Neutrophil (primary cell): Measurements from ENCODE around the gene REXO1.

Experiments
- H3K27ac ChIP-seq: fragments of 200-600 bp; sonication (generic); 2 replicates; pipeline ENCODE4 v1.5.1; 2016; ENCODE audit warnings: mild to moderate bottlenecking, moderate library complexity
- H3K27me3 ChIP-seq: fragments of 200-600 bp; sonication (generic); 2 replicates; pipeline ENCODE4 v1.6.0; 2016; ENCODE audit warnings: mild to moderate bottlenecking
- H3K36me3 ChIP-seq: fragments of 200-600 bp; sonication (generic); 2 replicates; pipeline ENCODE4 v1.5.1; 2017
- H3K4me1 ChIP-seq, 2 experiments: fragments of 200-600 bp in 1 of 2; sonication (generic) in 1 of 2; 1 replicate in 1 of 2; 2 replicates in 1 of 2; pipeline versions ENCODE4 v1.5.1 to v1.6.1; 2013 to 2016; ENCODE audit warnings: low read depth in 1 of 2, low read length in 1 of 2, mild to moderate bottlenecking in 1 of 2, moderate library complexity in 1 of 2; ENCODE audit not compliant: control insufficient read depth in 1 of 2, insufficient read depth in 1 of 2
- H3K4me3 ChIP-seq, 2 experiments: fragments of 200-600 bp in 1 of 2; sonication (generic) in 1 of 2; 1 replicate in 1 of 2; 2 replicates in 1 of 2; pipeline ENCODE4 v1.5.1; 2013 to 2016; ENCODE audit warnings: low read depth in 1 of 2, low read length in 1 of 2, mild to moderate bottlenecking in 1 of 2, moderate library complexity in 1 of 2
- H3K9me3 ChIP-seq: fragments of 200-600 bp; sonication (generic); 2 replicates; pipeline ENCODE4 v1.5.1; 2016
- TF ChIP-seq, protein P1 (sequence below): fragments of 200-600 bp; sonication (generic); IDR thresholded peaks from 2 replicates; pipeline ENCODE4 v1.5.1; 2016; ENCODE audit warnings: antibody characterized with exemption

REXO1 gene

DNA sequence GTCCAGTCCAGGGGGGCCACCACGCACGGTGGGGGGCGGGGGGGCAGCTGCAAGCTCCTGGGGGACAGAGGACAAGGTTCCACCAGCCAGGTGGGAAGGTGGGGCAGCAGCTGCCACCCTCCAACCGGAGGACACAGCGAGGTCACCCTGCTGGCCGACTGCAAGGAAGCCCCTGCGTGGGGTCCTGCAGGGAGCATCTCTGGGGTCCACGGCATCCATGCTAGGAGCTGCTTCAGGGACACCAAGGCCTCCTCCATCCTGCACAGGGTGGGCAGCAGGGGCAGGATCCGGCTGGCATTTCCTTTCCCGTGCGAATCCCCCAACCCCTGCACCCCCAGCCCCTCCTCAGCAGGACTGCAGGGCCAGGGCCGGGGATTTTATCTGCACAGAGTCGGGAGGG lies 23.3 kb upstream of the REXO1 start:
- no peak overlapping the region for H3K4me3 ChIP-seq
- H3K9me3 ChIP-seq, result no peaks in the 10 kb centered on the region
- peaks cover 13% of the 10 kb centered on the region for H3K36me3 ChIP-seq
- no peaks in the 10 kb centered on the region for H3K27me3 ChIP-seq
- H3K4me1 ChIP-seq, result peaks cover 26 to 27% of the 10 kb centered on the region in 2 experiments
- H3K27ac ChIP-seq, result no peak overlapping the region
- TF ChIP-seq, protein P1, sequence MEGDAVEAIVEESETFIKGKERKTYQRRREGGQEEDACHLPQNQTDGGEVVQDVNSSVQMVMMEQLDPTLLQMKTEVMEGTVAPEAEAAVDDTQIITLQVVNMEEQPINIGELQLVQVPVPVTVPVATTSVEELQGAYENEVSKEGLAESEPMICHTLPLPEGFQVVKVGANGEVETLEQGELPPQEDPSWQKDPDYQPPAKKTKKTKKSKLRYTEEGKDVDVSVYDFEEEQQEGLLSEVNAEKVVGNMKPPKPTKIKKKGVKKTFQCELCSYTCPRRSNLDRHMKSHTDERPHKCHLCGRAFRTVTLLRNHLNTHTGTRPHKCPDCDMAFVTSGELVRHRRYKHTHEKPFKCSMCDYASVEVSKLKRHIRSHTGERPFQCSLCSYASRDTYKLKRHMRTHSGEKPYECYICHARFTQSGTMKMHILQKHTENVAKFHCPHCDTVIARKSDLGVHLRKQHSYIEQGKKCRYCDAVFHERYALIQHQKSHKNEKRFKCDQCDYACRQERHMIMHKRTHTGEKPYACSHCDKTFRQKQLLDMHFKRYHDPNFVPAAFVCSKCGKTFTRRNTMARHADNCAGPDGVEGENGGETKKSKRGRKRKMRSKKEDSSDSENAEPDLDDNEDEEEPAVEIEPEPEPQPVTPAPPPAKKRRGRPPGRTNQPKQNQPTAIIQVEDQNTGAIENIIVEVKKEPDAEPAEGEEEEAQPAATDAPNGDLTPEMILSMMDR, result no peak

DNA sequence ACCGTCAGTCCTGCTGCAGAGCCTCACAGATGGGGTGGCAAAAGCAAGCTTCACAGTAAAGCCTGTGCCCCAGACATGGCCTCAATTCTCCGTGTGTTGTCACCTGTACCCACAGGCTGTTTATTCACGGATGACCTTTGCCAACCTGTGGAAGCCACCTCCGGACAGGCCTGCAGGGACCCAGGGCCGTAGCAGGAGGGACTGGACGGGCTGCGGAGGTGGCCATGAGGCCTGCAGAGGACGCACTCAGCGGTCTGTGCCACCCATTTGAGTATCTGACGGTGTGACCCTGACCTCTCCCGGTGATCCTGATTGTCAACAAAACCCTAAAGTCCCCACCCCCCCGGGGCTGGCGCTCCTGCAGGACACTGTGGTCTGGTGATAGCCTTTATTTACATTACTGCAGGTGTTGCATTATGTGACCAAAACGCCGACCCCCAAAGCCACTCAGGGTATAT lies 22.9 kb upstream of the REXO1 start:
- H3K36me3 ChIP-seq, result peaks cover 13% of the 10 kb centered on the region
- H3K9me3 ChIP-seq, result no peaks in the 10 kb centered on the region
- H3K4me1 ChIP-seq, result peaks cover 22% of the 10 kb centered on the region in 2 experiments
- TF ChIP-seq, protein P1, result no peak
- H3K27me3 ChIP-seq, result no peaks in the 10 kb centered on the region
- no peak overlapping the region for H3K27ac ChIP-seq
- no peak overlapping the region for H3K4me3 ChIP-seq

DNA sequence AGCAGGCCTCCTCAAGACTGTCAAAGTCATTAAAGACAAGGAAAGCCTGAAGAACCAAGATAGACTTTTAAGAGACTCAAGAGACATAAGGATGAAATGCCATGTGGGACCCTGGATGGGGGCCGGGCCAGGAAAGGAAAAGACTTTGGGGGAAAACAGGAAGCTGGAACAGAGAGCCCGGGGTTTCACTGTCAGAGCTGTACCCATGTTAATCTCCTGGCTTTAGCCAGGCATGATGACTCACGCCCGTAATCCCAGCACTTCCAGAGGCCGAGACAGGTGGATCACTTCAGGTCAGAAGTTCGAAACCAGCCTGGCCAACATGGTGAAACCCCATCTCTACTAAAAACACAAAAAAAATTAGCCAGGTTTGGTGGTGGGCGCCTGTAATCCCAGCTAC lies 20.7 kb upstream of the REXO1 start:
- Histone ChIP-seq H3K27me3 (no peaks in the 10 kb centered on the region), H3K4me3 (no peak overlapping the region), H3K27ac (no peak overlapping the region), H3K4me1 (peaks cover 9 to 17% of the 10 kb centered on the region in 2 experiments), H3K36me3 (peaks cover 13% of the 10 kb centered on the region), H3K9me3 (no peaks in the 10 kb centered on the region)
- TF ChIP-seq, protein P1, result no peak

DNA sequence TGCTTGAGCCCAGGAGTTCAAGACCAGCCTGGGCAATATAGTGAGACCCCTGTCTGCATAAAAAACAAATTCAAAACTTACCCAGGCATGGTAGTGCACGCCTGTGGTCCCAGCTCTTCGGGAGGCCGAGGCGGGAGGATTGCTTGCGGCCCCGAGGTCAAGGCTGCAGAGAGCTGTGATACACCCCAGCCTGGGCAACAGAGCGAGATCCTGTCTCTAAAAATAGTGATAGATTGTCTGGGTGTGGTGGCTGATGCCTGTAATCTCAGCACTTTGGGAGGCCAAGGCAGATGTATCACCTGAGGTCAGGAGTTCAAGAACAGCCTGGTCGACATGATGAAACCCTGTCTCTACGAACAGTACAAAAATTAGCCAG lies 19.1 kb upstream of the REXO1 start:
- TF ChIP-seq, protein P1, result no peak
- H3K36me3 ChIP-seq, result peaks cover 6% of the 10 kb centered on the region
- no peak overlapping the region for H3K4me3 ChIP-seq
- H3K4me1 ChIP-seq, result peaks cover 8 to 13% of the 10 kb centered on the region in 2 experiments
- no peak overlapping the region for H3K27ac ChIP-seq
- no peaks in the 10 kb centered on the region for H3K27me3 ChIP-seq
- no peaks in the 10 kb centered on the region for H3K9me3 ChIP-seq

DNA sequence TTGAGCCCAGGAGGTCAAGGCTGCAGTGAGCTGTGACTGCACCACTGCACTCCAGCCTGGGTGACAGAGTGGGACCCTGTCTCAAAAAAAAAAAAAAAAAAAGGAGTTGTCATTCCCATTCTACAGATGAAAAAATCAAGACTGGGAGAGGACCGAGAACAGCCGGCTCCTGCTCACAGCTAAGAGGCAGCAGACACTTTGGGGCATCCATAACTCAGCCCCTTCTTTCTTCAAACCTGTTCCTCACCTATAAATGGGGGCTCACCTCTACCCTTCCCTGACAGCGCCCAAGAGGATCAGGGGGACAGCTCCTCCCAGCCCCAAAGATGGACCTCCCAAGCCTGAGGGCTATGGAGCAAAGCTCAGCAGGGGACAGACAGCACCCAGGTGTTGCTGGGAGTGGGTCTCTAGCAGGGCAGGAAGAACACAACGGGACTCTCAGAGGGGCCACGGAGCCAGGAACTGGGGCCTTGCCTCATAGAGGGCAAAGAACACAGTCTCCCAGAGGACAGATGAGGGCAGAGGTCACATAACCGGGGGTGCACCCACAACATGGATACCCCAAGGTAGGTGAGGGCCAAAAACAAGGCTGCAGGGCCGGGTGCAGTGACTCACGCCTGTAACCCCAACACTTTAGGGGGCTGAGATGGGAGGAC lies 18.5 kb upstream of the REXO1 start:
- Histone ChIP-seq H3K27me3 (no peaks in the 10 kb centered on the region), H3K4me3 (no peak overlapping the region), H3K4me1 (peaks cover 13 to 18% of the 10 kb centered on the region in 2 experiments), H3K36me3 (peaks cover 6% of the 10 kb centered on the region), H3K27ac (no peak overlapping the region), H3K9me3 (no peaks in the 10 kb centered on the region)
- TF ChIP-seq, protein P1, result no peak
